Spinal cord (tissue), 10 donors: Measurements from ENCODE around the gene LMOD1. TPM values are rescaled to one million over a fixed set of nuclear protein-coding genes. Genes with fewer than 3 reads are reported as not detected.

Source experiments
- DNase-seq, 6 donors: peaks; one replicate each; pipeline versions ENCODE4 v3.0.0 to v3.0.0-alpha.2; 2013 to 2015; ENCODE audit warnings: low spot score in 6 of 6, low read depth in 4 of 6
- H3K27ac ChIP-seq: one replicate; pipeline ENCODE4 v1.5.1; 2013; ENCODE audit warnings: low read depth, low read length, control low read depth
- H3K27me3 ChIP-seq: one replicate; pipeline ENCODE4 v1.6.1; 2013; ENCODE audit warnings: low read length; ENCODE audit not compliant: control insufficient read depth, insufficient read depth
- H3K36me3 ChIP-seq: one replicate; pipeline ENCODE4 v1.6.1; 2013; ENCODE audit warnings: low read length; ENCODE audit not compliant: control insufficient read depth, insufficient read depth
- H3K4me1 ChIP-seq: one replicate; pipeline ENCODE4 v1.6.1; 2013; ENCODE audit warnings: low read length; ENCODE audit not compliant: control insufficient read depth, insufficient read depth
- H3K4me3 ChIP-seq: one replicate; pipeline ENCODE4 v1.5.1; 2013; ENCODE audit warnings: low read depth, low read length, control low read depth
- H3K9me3 ChIP-seq: one replicate; pipeline ENCODE4 v1.6.1; 2013; ENCODE audit warnings: low read length; ENCODE audit not compliant: control insufficient read depth, insufficient read depth
- WGBS: methylation state at CpG from one replicate; pipeline ENCODE4 v1.1.5; 2013; ENCODE audit warnings: missing lambda C conversion rate; ENCODE audit not compliant: insufficient coverage; 5-methylcytosine and 5-hydroxymethylcytosine counted together
- polyA plus RNA-seq, 2 donors: library from polyadenylated mRNA; unstranded; fragments of 120-200 nt; gene quantifications; one replicate each; pipeline ENCODE4 v1.2.1, GENCODE V29; 2013; ENCODE audit not compliant: insufficient read length in 2 of 2
- total RNA-seq, 2 donors: library from RNA; depleted of rRNA in 1 of 2; stranded (reverse); fragments of 120-200 nt in 1 of 2; fragments of >200 nt in 1 of 2; gene quantifications; one replicate each; pipeline versions ENCODE4 v1.2.3 to v1.2.4, GENCODE V29; 2013 to 2014
- donor health status: healthy.

The LMOD1 gene
- total and polyA plus RNA-seq, 4 donors: 1.9 to 8.4 (median 4.1) TPM

GRCh38 chr1:201939148-201939547 lies 7.2 kb downstream of the LMOD1 start:
- Histone ChIP-seq H3K27ac (no peak overlapping the region), H3K4me1 (peaks cover 8% of the 10 kb centered on the region), H3K27me3 (no peaks in the 10 kb centered on the region), H3K36me3 (no peaks in the 10 kb centered on the region), H3K9me3 (no peaks in the 10 kb centered on the region), H3K4me3 (no peak overlapping the region)
- 13% methylated on average over 1 of the region's 4 CpGs for WGBS
- DNase-seq: peak in 1 of 6 donors; percentile 55

GRCh38 chr1:201938440-201939035 lies 7.8 kb downstream of the LMOD1 start:
- DNase-seq: no peak
- Histone ChIP-seq H3K27ac (no peak overlapping the region), H3K4me3 (no peak overlapping the region), H3K36me3 (no peaks in the 10 kb centered on the region), H3K27me3 (no peaks in the 10 kb centered on the region), H3K4me1 (peaks cover 8% of the 10 kb centered on the region), H3K9me3 (no peaks in the 10 kb centered on the region)
- WGBS: 27% methylated on average over 4 of the region's 4 CpGs

GRCh38 chr1:201937624-201938213 lies 8.6 kb downstream of the LMOD1 start:
- DNase-seq: no peak
- Histone ChIP-seq H3K27me3 (no peaks in the 10 kb centered on the region), H3K4me1 (peaks cover 8% of the 10 kb centered on the region), H3K27ac (no peak overlapping the region), H3K4me3 (no peak overlapping the region), H3K9me3 (no peaks in the 10 kb centered on the region), H3K36me3 (no peaks in the 10 kb centered on the region)
- WGBS: no CpG with 5 or more reads among the region's 5 CpGs

- Histone ChIP-seq H3K9me3 (no peaks in the 10 kb centered on the region), H3K36me3 (no peaks in the 10 kb centered on the region), H3K27ac (no peak overlapping the region), H3K4me3 (no peak overlapping the region), H3K27me3 (no peaks in the 10 kb centered on the region), H3K4me1 (peaks cover 5% of the 10 kb centered on the region)
- 64% methylated on average over 5 of the region's 5 CpGs for WGBS
- no peak for DNase-seq
Measured at GRCh38 chr1:201933840-201934430, 12.4 kb downstream of the LMOD1 start.

GRCh38 chr1:201930803-201931202 lies 15.5 kb downstream of the LMOD1 start:
- 83% methylated on average over 5 of the region's 5 CpGs for WGBS
- H3K4me3 ChIP-seq: no peak overlapping the region
- no peaks in the 10 kb centered on the region for H3K4me1 ChIP-seq
- no peak overlapping the region for H3K27ac ChIP-seq
- no peak for DNase-seq
- no peaks in the 10 kb centered on the region for H3K9me3 ChIP-seq
- no peaks in the 10 kb centered on the region for H3K36me3 ChIP-seq
- H3K27me3 ChIP-seq: no peaks in the 10 kb centered on the region

GRCh38 chr1:201930137-201930536 lies 16.2 kb downstream of the LMOD1 start:
- no peaks in the 10 kb centered on the region for H3K36me3 ChIP-seq
- H3K4me3 ChIP-seq: no peak overlapping the region
- no peak overlapping the region for H3K27ac ChIP-seq
- H3K27me3 ChIP-seq: no peaks in the 10 kb centered on the region
- no peaks in the 10 kb centered on the region for H3K4me1 ChIP-seq
- DNase-seq: no peak
- WGBS: 84% methylated on average over 4 of the region's 4 CpGs
- no peaks in the 10 kb centered on the region for H3K9me3 ChIP-seq

- no peak for DNase-seq
- 100% methylated on average over 2 of the region's 3 CpGs for WGBS
- no peaks in the 10 kb centered on the region for H3K27me3 ChIP-seq
- H3K4me1 ChIP-seq: no peaks in the 10 kb centered on the region
- H3K4me3 ChIP-seq: no peak overlapping the region
- H3K27ac ChIP-seq: no peak overlapping the region
- H3K36me3 ChIP-seq: no peaks in the 10 kb centered on the region
- no peaks in the 10 kb centered on the region for H3K9me3 ChIP-seq
Measured at GRCh38 chr1:201928266-201928665, 18.1 kb downstream of the LMOD1 start.

GRCh38 chr1:201925981-201926645 lies 20.2 kb downstream of the LMOD1 start:
- no peaks in the 10 kb centered on the region for H3K4me1 ChIP-seq

GRCh38 chr1:201925301-201925567 lies 21.1 kb downstream of the LMOD1 start:
- DNase-seq: no peak

More at GRCh38 chr1:201925981-201926645, 20.2 kb downstream of the LMOD1 start:
- WGBS: 58% methylated on average over 1 of the region's 5 CpGs
- Histone ChIP-seq H3K36me3 (no peaks in the 10 kb centered on the region), H3K4me3 (no peak overlapping the region), H3K9me3 (no peaks in the 10 kb centered on the region), H3K27me3 (no peaks in the 10 kb centered on the region), H3K27ac (no peak overlapping the region)
- DNase-seq: no peak

More at GRCh38 chr1:201925301-201925567, 21.1 kb downstream of the LMOD1 start:
- Histone ChIP-seq H3K36me3 (no peaks in the 10 kb centered on the region), H3K4me3 (no peak overlapping the region), H3K9me3 (no peaks in the 10 kb centered on the region), H3K27ac (no peak overlapping the region), H3K4me1 (no peaks in the 10 kb centered on the region), H3K27me3 (no peaks in the 10 kb centered on the region)
- no CpG with 5 or more reads among the region's 2 CpGs for WGBS
